GM12892 (cell line): ENCODE results near the gene NUDT16.
A peak's percentile ranks its signal among the peaks of the same experiment; 100 is the strongest.
"Not testable (repeated sequence)": the region's sequence is repeated elsewhere in the genome, so short reads cannot be mapped to it uniquely, and the experiment has no call there.

ENCODE experiments used
- DNase-seq: peaks from one replicate; pipeline ENCODE4 v3.0.0; 2011; ENCODE audit not compliant: insufficient read length
- FAIRE-seq: peaks from 2 replicates; lab custom pipeline; 2011; peaks lifted over from hg19 to GRCh38; lab: Jason Lieb, UNC
- POLR2A ChIP-seq: IDR thresholded peaks from 2 replicates; pipeline ENCODE4 v1.6.1; 2011; ENCODE audit warnings: low read depth, low read length, control low read depth
- POLR2AphosphoS5 ChIP-seq: IDR thresholded peaks from 2 replicates; pipeline ENCODE4 v1.6.1; 2011; ENCODE audit warnings: low read depth, low read length, control low read depth
- TAF1 ChIP-seq: IDR thresholded peaks from 2 replicates; pipeline ENCODE4 v1.6.1; 2011; ENCODE audit warnings: low read depth, mild to moderate bottlenecking, control low read depth, low read length, borderline replicate concordance

NUDT16 gene

GRCh38 chr3:131357275-131357674, 24.3 kb upstream of the NUDT16 start:
- FAIRE-seq (no peak), DNase-seq (no peak)
- no peak for TF ChIP-seq POLR2AphosphoS5
- no peak for TF ChIP-seq POLR2A
- TF ChIP-seq TAF1: no peak

GRCh38 chr3:131360191-131360755, 21.3 kb upstream of the NUDT16 start:
- TF ChIP-seq POLR2AphosphoS5 (no peak), POLR2A (no peak), TAF1 (no peak)
- peak; percentile 60 for FAIRE-seq
- no peak for DNase-seq

- not testable (repeated sequence) for DNase-seq, FAIRE-seq
These were observed 20.5 kb upstream of the NUDT16 start for GRCh38 chr3:131361066-131361463.

GRCh38 chr3:131361464-131362421, 19.8 kb upstream of the NUDT16 start:
- no peak for TF ChIP-seq POLR2A
- TF ChIP-seq TAF1: no peak
- TF ChIP-seq POLR2AphosphoS5: no peak
- FAIRE-seq: no peak
- peak; percentile 24 for DNase-seq

GRCh38 chr3:131363275-131363674, 18.3 kb upstream of the NUDT16 start:
- FAIRE-seq (no peak), DNase-seq (no peak)
- TF ChIP-seq TAF1 (no peak), POLR2AphosphoS5 (no peak), POLR2A (no peak)

GRCh38 chr3:131370935-131371687, 10.5 kb upstream of the NUDT16 start:
- FAIRE-seq: no peak
- no peak for TF ChIP-seq POLR2A
- no peak for TF ChIP-seq POLR2AphosphoS5
- TF ChIP-seq TAF1: no peak
- no peak for DNase-seq

- TF ChIP-seq POLR2AphosphoS5 (no peak), TAF1 (no peak), POLR2A (no peak)
- no peak for DNase-seq
- no peak for FAIRE-seq
These were observed 9.9 kb upstream of the NUDT16 start for GRCh38 chr3:131371688-131372066.

GRCh38 chr3:131374741-131375140, 6.8 kb upstream of the NUDT16 start:
- FAIRE-seq (no peak), DNase-seq (no peak)
- TF ChIP-seq TAF1: no peak
- TF ChIP-seq POLR2AphosphoS5: no peak
- TF ChIP-seq POLR2A: no peak

GRCh38 chr3:131380821-131381444, 641 bp upstream of the NUDT16 start:
- FAIRE-seq: peak; percentile 74
- DNase-seq: not testable (repeated sequence)

- TF ChIP-seq POLR2A (no peak), POLR2AphosphoS5 (no peak), TAF1 (no peak)
- DNase-seq: no peak
- no peak for FAIRE-seq
These were observed 5.0 kb downstream of the NUDT16 start for GRCh38 chr3:131386429-131387165.

GRCh38 chr3:131387796-131388489, 6.4 kb downstream of the NUDT16 start:
- TF ChIP-seq POLR2A: no peak
- no peak for TF ChIP-seq POLR2AphosphoS5
- no peak for TF ChIP-seq TAF1
- no peak for DNase-seq
- FAIRE-seq: no peak
